ENCODE data around the gene PRSS56.
"Not testable (repeated sequence)": the region's sequence is repeated elsewhere in the genome, so short reads cannot be mapped to it uniquely, and the experiment has no call there.

Gene PRSS56

DNA sequence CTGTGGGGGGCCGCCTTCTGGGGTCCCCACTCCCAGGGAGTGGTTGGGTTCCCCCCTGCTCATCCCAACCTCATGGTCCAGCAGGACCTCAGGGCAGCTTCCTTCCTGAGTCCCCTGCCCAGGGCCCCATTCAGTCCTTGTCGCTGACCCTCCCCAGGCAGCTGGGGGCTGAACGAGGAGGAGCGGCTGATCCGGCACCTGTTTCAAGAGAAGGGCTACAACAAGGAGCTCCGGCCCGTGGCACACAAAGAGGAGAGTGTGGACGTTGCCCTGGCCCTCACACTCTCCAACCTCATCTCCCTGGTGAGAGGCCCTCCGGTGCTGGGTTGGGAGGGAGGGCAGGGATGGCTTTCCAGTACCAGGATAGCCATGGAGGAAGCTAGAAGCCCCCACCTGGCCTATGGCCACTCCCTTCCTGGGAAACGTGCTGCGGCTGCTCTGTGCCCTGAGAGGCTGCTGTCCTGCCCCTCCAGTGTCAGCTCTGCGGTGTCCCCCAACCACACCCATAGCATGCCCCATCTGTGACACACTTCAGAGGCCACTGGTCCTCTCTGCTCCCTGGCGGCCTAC is 6.3 kb downstream of the PRSS56 start:
- no peak for DNase-seq

DNA sequence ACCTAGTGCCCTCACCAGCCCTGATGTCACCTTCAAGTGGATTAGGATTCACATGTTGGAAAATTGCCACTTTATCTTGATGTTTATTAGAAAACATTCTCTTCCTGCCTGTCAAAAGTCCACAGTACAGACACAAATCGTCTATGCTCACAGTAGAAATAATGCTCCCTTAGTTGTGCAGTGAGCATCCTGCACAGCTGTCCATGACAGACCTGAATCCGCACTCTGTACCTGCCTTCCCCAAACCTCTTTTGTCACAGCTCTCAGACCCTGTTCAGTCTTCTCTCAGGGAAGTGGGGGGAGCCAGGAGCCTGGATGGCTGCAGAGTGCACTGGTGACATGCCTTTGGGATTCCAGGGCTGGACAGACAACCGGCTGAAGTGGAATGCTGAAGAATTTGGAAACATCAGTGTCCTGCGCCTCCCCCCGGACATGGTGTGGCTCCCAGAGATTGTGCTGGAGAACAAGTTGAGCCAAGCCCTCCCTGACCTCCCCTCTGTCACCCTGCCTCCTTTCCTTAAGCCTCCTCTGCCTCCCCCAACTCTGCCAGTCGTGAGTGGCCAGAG is 7.8 kb downstream of the PRSS56 start:
- DNase-seq, result no peak

DNA sequence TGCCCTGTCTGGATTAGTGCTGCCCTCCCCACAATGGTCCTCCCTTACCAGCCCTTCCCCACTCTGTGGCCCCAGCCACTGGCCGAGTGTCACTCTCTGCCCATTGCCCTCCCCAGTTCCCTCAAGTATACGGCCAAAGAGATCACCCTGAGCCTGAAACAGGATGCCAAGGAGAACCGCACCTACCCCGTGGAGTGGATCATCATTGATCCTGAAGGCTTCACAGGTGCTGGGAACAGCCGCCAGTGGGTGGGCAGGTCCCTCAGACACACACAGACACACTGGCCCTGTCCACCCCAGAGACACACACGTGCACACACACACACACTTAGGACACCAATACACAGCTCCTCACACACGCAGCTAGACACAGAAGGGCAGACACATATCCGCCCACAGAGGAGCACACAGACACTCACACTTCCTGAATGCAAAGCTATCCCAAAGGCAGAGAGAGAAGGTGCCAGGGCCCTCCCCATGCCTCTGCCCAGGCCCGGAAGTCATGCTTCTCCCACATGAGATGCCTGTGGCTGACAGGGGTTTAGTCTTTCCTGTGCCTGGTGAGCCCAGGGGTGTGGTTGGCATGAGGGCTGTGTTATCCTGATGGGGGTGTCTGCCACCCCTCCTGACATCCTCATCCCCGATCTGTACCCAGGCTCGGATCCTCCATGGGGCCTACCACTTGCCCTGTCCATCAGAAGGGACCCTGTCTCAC is 8.7 kb downstream of the PRSS56 start:
- no peak for DNase-seq

DNA sequence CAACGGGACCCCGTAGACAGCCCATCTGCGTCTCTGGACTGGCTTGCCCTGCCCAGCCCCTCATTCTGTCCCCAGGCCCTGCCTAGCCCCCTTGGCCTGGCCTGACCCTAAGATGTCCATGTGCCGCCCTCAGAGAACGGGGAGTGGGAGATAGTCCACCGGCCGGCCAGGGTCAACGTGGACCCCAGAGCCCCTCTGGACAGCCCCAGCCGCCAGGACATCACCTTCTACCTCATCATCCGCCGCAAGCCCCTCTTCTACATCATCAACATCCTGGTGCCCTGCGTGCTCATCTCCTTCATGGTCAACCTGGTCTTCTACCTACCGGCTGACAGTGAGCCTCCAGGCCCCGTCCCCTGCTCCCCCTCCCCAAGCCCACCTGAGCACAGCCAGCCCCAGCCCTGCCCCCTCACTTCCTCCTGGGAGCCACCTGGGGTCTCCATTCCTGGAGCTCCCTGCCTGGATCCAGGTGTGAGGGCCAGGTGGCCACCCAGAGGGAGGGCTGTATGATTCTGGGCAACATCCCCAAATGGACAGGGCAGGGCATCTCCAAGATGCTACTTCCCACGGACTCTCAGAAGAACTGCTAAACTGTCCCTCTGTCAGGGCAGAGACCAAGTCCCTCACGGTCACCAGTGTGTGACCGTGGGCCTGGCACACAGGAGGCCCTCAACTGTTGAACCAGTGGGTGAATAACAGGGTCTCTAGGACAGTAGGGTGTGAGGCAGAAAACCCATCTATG is 9.8 kb downstream of the PRSS56 start:
- DNase-seq, result no peak

DNA sequence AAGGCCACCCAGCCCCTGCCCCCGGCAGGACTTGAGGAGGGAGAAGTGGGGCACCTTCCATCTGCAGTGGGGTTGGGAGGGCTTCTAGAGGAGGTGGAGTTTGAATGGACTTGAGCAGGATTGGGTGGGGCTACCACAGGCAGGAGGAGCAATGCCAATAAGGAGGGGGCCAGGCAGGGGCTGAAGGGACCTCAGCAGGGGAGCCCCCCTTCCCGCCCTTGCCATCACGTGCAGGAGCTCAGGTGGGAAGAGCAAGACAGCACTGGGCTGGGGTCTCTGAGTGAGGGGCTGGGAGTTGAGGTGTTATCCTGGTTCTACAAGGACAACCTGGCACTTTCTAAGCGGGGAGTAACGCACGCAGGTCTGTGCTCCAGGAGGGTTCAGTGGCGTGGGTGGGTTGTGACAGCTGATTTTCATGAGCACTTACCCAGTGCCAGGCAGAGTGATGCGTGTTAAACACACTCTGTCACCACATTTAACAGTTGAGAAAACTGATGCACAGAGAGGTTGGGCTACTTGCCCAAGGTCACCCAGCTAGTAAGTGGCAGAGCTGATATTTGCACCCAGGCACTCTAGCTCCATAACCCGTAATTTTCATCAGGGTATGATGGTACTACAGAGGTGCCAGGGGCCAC is 10.6 kb downstream of the PRSS56 start:
- DNase-seq, result no peak

DNA sequence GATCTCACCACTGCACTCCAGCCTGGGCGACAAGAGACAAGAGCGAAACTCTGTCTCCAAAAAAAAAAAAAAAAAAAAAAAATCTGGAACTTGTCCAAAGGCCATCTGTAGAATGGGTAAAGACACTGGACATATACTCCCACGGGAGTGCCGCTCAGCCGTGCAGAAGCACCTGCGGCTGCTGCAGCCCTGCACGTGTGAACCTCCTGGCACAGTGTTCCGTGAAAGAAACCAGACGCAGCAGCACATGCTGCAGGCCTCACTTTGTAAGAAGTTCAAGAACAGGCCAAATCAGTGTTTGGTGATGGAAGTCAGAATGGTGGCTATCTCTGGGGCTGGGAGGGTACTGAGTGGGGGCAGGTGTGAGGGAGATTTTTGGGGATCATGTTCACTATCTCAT is 12.2 kb downstream of the PRSS56 start:
- DNase-seq, result no peak

DNA sequence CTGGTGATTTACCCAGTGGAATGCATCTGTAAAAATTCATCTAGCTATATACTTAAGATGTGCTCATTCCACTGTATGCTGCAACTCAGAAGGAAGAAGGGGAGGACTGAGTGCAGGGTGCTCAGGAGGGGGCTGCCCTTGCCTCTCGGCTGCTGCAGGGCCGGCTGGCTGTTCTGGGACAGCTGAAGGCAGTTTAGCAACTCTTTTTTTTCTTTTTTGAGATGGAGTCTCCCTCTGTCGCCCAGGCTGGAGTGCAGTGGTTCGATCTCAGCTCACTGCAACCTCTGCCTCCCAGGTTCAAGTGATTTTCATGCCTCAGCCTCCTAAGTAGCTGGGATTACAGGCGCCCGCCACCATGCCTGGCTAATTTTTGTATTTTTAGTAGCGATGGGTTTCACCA is 12.6 kb downstream of the PRSS56 start:
- DNase-seq, result not testable (repeated sequence)

DNA sequence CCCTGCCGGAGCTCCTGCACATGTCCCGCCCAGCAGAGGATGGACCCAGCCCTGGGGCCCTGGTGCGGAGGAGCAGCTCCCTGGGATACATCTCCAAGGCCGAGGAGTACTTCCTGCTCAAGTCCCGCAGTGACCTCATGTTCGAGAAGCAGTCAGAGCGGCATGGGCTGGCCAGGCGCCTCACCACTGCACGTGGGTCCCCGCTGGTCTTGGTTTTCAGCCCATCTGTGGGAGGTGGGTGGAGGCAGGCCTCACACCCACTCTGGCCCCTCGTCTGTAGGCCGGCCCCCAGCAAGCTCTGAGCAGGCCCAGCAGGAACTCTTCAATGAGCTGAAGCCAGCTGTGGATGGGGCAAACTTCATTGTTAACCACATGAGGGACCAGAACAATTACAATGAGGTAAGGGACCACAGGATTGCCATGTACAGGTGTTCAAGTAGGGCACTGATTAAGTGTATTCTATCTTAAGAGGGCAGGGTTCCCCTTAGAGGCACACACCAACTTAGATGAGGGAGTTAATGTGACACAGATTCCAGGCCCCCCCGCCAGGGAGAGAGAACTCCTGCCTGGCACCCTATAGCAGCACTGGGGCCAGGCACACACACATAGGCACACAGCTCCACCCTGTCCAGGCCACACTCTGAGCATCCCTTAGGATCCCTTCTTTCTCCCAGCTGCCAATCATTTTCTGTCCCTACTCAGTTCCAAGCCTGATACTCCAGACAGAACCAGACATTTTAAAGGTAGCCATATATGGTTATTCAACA is 13.9 kb downstream of the PRSS56 start:
- no peak for DNase-seq

DNA sequence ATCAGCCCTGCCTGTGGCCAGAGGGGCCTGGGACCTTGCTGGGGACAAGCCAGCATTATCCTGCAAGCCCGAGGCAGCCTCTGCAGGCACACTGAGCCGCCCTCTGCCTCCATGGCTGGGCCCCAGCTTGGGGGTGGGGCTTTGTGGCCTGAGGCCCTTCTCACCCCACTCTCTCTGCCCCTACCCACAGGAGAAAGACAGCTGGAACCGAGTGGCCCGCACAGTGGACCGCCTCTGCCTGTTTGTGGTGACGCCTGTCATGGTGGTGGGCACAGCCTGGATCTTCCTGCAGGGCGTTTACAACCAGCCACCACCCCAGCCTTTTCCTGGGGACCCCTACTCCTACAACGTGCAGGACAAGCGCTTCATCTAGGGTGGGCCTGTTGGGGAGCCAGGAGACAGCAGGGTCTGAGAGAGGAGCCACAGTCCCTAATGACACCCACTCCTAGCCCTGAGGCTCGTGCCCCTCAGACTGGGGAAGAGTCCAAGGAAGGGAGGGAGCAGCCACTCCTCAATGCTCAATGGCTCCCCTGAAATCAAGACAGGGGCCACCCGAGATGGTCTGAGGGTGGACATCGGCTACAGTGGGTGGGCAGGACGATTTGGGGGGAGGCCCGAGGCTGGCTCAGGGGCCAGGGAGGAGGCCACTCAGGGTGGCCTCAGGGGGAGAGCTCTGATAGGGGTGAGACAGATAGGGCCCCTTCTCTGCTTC is 14.9 kb downstream of the PRSS56 start:
- DNase-seq, result no peak

DNA sequence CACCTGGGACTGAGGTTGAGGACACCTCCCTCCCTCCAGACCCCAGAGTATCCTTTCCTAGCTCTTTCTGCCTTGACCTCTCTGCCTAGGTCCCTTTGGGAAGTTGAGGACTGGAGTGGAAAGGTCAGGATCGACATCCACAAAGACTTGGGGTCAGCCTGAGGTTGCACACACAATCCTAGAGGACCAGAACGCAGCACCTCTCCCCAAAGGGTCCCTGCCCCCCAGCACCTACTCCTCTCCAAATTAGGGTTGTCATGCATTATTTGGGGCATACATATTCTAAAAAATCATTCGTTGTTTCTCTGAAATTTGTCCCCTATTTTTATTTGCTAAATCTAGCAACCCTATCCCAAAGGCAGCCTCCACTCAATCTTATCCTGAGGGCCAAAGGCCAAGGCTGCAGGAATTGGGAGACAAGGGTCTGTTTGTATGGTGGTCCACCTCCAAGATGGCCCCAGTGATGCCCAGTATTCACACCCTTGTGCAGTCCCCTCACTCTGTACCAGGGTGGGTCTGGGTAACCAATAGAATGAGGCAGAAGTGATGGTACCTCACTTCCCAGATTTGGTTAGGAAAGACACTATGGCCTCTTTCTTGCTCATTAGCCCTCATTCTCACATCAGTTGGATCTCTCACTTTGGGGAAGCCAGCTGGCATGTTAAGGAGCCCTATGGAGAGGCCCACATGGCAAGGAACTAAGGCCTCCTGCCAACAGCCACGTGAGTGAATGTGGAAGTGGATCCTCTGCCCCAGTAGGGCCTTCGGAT is 15.8 kb downstream of the PRSS56 start:
- no peak for DNase-seq

DNA sequence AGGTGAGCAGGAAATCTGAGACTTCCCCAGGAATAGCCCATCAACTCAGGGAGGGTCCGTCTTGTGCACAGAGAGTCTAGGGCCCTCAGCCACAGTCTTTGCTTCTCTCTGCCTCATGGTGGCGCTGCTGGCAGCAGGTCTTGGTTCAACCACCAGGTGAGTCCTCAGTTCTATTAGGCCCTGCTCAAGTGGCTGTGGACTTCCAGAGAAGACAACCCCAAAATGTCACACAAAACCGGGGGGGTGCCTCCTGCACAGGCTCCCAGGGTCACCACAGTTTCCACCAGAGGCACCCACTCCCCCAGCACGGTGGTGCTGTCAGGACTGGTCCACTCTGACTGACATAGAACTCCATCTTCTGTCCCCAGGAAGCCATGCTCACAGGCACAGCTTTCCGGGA is 16.9 kb downstream of the PRSS56 start:
- DNase-seq, result no peak

DNA sequence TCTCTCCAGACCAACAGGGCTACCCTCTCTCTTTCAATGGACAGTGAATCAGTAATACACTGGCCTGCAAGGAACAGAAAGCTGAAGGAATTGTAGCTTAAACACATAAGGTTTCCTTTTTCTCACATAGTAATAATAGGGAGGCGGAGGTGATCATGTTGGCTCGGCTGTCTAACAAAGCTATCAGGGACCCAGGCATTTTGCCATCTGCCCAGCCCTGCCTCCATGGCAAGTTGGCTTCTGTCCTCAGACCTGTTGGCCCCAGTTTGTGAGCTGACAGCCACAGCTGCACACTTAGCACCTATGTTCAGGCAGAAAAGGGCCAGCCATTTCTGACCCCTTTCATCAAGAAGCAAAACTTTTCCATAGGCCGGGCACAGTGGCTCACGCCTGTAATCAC is 17.3 kb downstream of the PRSS56 start:
- DNase-seq, result no peak

DNA sequence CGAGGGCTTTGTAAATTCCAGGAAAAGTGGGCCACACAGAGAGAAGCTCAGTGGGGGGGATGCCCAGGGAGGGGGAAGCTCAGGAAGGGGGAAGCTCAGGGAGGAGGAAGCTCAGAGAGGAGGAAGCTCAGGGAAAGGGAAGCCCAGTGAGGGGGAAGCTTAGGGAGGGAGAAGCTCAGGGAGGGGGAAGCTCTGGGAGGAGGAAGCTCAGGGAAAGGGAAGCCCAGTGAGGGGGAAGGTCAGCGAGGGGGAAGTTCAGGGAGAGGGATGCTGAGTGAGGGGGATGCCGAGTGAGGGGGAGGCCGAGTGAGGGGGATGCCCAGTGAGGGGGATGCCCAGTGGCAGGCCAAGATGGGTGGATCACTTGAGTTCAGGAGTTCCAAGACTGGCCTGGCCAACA is 18.5 kb downstream of the PRSS56 start:
- DNase-seq, result no peak

DNA sequence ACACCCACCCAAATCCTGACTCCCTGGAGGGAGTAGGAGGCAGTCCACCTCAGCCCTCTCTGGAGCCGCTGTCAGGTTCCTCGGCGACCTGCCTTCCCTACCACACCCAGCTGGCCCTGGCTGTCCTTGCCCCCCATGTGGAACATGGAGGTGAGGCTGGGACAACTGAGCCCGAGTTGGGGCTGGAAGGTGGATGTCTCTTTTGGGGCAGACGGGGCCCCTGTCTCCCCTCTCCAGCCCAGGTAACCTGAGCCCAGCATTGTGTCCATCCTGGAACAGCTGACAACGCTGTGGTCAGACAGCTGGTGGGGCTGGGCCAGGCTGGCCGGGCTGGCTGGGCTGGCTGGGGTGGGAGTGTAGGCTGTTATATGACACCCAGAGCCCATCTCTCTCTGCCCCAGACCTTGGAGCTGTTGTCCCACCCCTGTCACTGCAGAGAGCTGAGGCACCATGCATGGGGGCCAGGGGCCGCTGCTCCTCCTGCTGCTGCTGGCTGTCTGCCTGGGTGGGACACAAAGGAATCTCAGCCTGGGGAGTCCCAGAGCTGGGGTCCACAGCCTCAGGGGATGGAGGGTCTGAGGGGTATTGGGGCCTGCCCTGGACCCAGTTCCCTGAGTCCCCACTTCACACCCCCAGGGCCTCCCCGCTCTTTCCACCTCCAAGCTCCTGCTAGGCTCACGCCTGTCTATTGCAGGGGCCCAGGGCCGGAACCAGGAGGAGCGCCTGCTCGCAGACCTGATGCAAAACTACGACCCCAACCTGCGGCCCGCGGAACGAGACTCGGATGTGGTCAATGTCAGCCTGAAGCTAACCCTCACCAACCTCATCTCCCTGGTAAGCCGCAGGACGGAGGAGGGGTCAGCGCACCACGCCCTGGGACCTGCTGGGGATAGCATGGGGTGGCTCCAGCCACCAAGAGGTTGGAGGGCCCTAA is 19.4 kb downstream of the PRSS56 start, which contains the start of gene CHRNG:
CHRNG (plus strand) TSS at position 395 of the 934 bp plus-strand sequence; CDS start at position 451, 56 bp downstream.
- no peak for DNase-seq

DNA sequence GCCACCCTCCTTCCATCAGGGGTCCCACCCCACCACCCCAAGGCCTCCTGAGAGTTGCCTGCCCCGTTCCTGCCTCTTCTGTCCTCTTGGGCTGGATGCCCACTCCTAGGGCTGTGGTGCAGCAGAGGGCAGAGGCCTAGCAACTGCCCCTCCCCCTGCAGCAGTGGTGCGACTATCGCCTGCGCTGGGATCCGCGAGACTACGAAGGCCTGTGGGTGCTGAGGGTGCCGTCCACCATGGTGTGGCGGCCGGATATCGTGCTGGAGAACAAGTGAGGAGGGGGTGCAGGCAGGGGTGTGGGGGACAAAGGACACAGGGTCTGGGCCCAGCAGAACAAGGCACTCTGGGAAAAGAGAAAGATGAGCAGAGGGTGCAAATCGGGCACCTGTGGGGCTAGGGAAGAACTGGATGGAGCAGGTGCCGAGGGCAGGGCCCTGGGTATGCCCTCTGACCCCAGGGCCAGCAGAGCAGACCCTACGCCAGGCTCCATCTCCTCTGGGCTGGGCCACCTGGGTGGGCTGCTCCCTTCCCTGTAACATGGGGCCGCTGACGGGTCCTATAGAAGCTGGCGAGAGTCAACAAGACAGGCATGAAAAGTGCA is 20.4 kb downstream of the PRSS56 start:
- no peak for DNase-seq

DNA sequence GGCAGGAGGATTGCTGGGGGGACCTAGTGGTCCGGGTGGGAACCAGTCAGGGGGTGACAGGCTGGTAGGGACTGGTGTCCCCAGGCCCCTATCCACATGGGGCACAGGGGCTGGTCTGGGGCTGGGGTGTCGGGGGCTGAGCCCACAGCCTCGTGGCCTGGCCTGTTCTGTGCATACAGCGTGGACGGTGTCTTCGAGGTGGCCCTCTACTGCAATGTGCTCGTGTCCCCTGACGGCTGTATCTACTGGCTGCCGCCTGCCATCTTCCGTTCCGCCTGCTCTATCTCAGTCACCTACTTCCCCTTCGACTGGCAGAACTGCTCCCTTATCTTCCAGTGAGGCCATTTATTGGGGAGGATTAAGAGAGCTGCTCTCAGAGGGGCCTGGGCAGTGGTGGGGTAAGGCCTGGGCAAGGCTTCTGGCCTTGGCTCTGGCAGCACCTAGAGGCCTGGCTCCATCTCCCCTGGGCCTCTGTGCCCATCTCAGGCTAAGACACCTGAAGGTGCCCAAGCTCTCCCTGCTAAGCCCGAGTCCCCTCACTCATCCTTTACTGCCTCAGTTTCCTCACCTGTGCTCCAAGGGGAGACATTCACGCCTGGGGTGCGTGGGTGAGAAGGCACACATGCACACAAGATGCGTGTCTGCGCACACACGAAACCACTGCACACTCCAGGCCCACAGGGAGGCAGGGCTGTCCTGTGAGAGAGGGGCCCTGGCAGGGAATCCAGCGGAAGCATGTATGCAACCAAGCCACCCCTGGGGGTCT is 21.2 kb downstream of the PRSS56 start:
- no peak for DNase-seq

DNA sequence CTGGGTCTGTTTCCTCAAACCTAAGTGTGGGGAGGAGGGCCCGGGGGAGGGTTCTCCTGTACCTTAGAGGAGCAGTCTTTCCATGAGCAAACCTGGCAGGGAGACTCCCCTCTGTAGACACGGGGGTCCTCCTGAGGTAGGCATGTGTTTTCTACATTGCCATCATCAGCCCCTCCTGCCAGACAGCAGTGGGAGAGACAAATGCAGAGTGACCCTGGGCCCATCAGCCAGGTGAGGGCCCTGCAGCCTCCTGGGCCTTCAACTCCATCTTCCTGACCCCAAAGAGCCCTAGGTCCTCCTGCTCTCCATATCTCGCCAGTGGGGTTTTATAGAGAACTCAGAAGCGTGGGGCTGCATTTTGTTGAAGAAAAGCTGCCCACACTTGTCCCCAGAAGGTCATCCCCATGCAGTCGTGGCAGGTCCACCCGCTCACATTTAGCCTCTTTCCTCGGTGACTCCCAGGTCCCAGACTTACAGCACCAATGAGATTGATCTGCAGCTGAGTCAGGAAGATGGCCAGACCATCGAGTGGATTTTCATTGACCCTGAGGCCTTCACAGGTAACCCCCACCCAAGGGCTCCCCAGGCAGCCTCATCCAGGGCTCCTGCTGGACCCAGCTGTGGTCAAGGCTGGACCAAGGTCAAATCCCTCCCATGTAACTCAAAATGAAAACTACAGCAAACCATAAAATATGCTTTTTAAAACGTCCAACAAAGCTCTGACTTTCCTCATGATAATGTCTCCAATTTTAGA is 21.9 kb downstream of the PRSS56 start:
- no peak for DNase-seq
